K562 (cell line): ENCODE data around the gene MACROD2. TPM values are rescaled to one million over a fixed set of nuclear protein-coding genes. Genes with fewer than 3 reads are reported as not detected.

Experiments
- ATAC-seq: fragments of 200-7000 bp; cut with Tn5 transposase; 3 replicates; pipeline ENCODE4 v1.9.1; 2020; ENCODE audit warnings: moderate library complexity
- BruUV-seq: library from RNA; stranded (reverse); fragments of 400-500 nt; replicated peaks from 2 replicates; lab custom pipeline; 2021; lab: Mats Ljungman, UMichigan
- CTCF ChIA-PET: fragments of 300-600 bp; formaldehyde crosslinking; extraction: SDS; loops from one replicate; lab custom pipeline; 2021; ENCODE audit warnings: low intra/inter-chr PET ratio; lab: Yijun Ruan, JAX
- POLR2A ChIA-PET: fragments of 300-600, 350-650 bp; sonication (Branson Sonifier 250); formaldehyde crosslinking; extraction: SDS; loops from one replicate; lab custom pipeline; 2021; ENCODE audit warnings: antibody characterized with exemption, inconsistent platforms; lab: Yijun Ruan, JAX
- DNase-seq, 4 experiments: peaks; one replicate each; pipeline versions ENCODE4 v3.0.0 to v3.0.0-alpha.2; 2011 to 2018; ENCODE audit warnings: low spot score in 3 of 4, mixed read lengths in 3 of 4; ENCODE audit errors: extremely low read depth in 1 of 4
- FAIRE-seq: peaks from 2 replicates; lab custom pipeline; 2011; peaks lifted over from hg19 to GRCh38; lab: Jason Lieb, UNC
- H2AFZ ChIP-seq: 2 replicates; pipeline ENCODE4 v1.6.0; 2011; ENCODE audit warnings: low read depth, low read length, control low read depth, inconsistent platforms
- H3K27ac ChIP-seq: fragments of 200-600 bp; 3 replicates; pipeline ENCODE4 v1.8.0; 2011; ENCODE audit warnings: low read depth, mild to moderate bottlenecking, control low read depth, inconsistent platforms, low read length, moderate library complexity, mixed read lengths; ENCODE audit errors: extremely low read depth
- H3K27me3 ChIP-seq, 2 experiments: fragments of 300-600 bp in 1 of 2; 2 replicates in 1 of 2; 3 replicates in 1 of 2; pipeline versions ENCODE4 v1.6.0 to v1.8.0; 2011; ENCODE audit warnings: inconsistent platforms in 2 of 2, low read length in 2 of 2, mild to moderate bottlenecking in 1 of 2, mixed read lengths in 1 of 2, moderate library complexity in 1 of 2; ENCODE audit not compliant: control insufficient read depth in 2 of 2, insufficient read depth in 2 of 2
- H3K36me3 ChIP-seq: fragments of 300-600 bp; 3 replicates; pipeline ENCODE4 v1.8.0; 2011; ENCODE audit warnings: mild to moderate bottlenecking, low read length, inconsistent platforms; ENCODE audit not compliant: control insufficient read depth, insufficient read depth
- H3K4me1 ChIP-seq, 2 experiments: fragments of 200-600 bp in 1 of 2; replicated peaks in 1 of 2; 2 replicates in 1 of 2; 3 replicates in 1 of 2; pipeline versions ENCODE4 v1.5.1 to v1.8.0; 2011; ENCODE audit warnings: inconsistent platforms in 2 of 2, low read length in 2 of 2, mild to moderate bottlenecking in 1 of 2, mixed read lengths in 1 of 2, moderate library complexity in 1 of 2; ENCODE audit not compliant: control insufficient read depth in 2 of 2, insufficient read depth in 2 of 2
- H3K4me2 ChIP-seq: 2 replicates; pipeline ENCODE4 v1.6.1; 2011; ENCODE audit warnings: low read length, control low read depth, inconsistent platforms, mixed read lengths; ENCODE audit not compliant: insufficient read depth
- H3K4me3 ChIP-seq: fragments of 200-600 bp; sonication (generic), shearing (Covaris generic); 2 replicates; pipeline ENCODE4 v1.5.1; 2016; ENCODE audit warnings: control low read depth, inconsistent platforms
- H3K79me2 ChIP-seq: fragments of 200-600 bp; 3 replicates; pipeline ENCODE4 v1.8.0; 2011; ENCODE audit warnings: low read length, inconsistent platforms; ENCODE audit not compliant: control insufficient read depth, insufficient read depth
- H3K9ac ChIP-seq, 2 experiments: 2 replicates each; pipeline versions ENCODE4 v1.6.0 to v1.6.1; 2011; ENCODE audit warnings: low read depth in 2 of 2, low read length in 2 of 2, control low read depth in 1 of 2, inconsistent platforms in 1 of 2, mild to moderate bottlenecking in 1 of 2, mixed read lengths in 1 of 2; ENCODE audit not compliant: insufficient read depth in 1 of 2
- H3K9me1 ChIP-seq: one replicate; pipeline ENCODE4 v1.6.0; 2011; ENCODE audit warnings: inconsistent platforms, mild to moderate bottlenecking, low read length, moderate library complexity; ENCODE audit not compliant: control insufficient read depth, insufficient read depth
- H3K9me3 ChIP-seq: replicated peaks from 2 replicates; pipeline ENCODE4 v1.5.1; 2011; ENCODE audit warnings: low read depth, low read length, inconsistent platforms; ENCODE audit not compliant: control insufficient read depth, insufficient read depth
- H4K20me1 ChIP-seq: replicated peaks from 2 replicates; pipeline ENCODE4 v1.6.1; 2011; ENCODE audit warnings: low read length, inconsistent platforms, mixed read lengths; ENCODE audit not compliant: control insufficient read depth, insufficient read depth
- ESRRA ChIP-seq: fragments of 450-650 bp; IDR thresholded peaks from 2 replicates; pipeline ENCODE4 v1.6.1; 2014; ENCODE audit warnings: low read depth, mild to moderate bottlenecking, moderate library complexity, borderline replicate concordance
- FOXM1 ChIP-seq, 2 experiments: fragments of 450-650 bp in 1 of 2; sonication (generic) in 1 of 2; formaldehyde crosslinking in 1 of 2; IDR thresholded peaks; 2 replicates each; pipeline versions ENCODE4 v1.6.1 to v1.9.0; 2017 to 2022; ENCODE audit warnings: low read depth in 2 of 2, mild to moderate bottlenecking in 2 of 2, missing genetic modification reagents in 1 of 2, moderate library complexity in 1 of 2
- GABPB1 ChIP-seq: sonication (generic); formaldehyde crosslinking; IDR thresholded peaks from 2 replicates; pipeline ENCODE4 v1.8.0; 2022; ENCODE audit warnings: mild to moderate bottlenecking, missing genetic modification reagents
- HDAC1 ChIP-seq, 2 experiments: fragments of 450-650 bp; IDR thresholded peaks; 2 replicates each; pipeline ENCODE4 v1.6.1; 2016 to 2017; ENCODE audit warnings: inconsistent platforms in 1 of 2, mild to moderate bottlenecking in 1 of 2, moderate library complexity in 1 of 2
- MCM5 ChIP-seq: fragments of 450-650 bp; IDR thresholded peaks from 2 replicates; pipeline ENCODE4 v1.6.1; 2016; ENCODE audit warnings: low read depth
- PHF8 ChIP-seq: fragments of 200-600 bp; sonication (generic); IDR thresholded peaks from 2 replicates; pipeline ENCODE4 v1.6.1; 2012; ENCODE audit warnings: mixed run types, mild to moderate bottlenecking, inconsistent platforms, low read length, moderate library complexity, borderline replicate concordance
- PHTF2 ChIP-seq: fragments of 250-450 bp; sonication (Bioruptor Pico); IDR thresholded peaks from 2 replicates; pipeline ENCODE4 v1.5.0; 2021; ENCODE audit warnings: mild to moderate bottlenecking
- POLR2A ChIP-seq: fragments of 450-650 bp; conservative IDR thresholded peaks from 2 replicates; pipeline ENCODE4 v1.6.1; 2016
- PRPF4 ChIP-seq: fragments of 200-400 bp; formaldehyde crosslinking; IDR thresholded peaks from one replicate; pipeline ENCODE4 v1.6.1; 2017; ENCODE audit warnings: low read length, low read depth, mild to moderate bottlenecking; ENCODE audit not compliant: insufficient read depth, poor library complexity, severe bottlenecking
- RBM15 ChIP-seq: fragments of 200-400 bp; formaldehyde crosslinking; IDR thresholded peaks from 2 replicates; pipeline ENCODE4 v1.6.1; 2018; ENCODE audit warnings: mild to moderate bottlenecking, low read length, moderate library complexity; ENCODE audit not compliant: insufficient read depth
- SAP30 ChIP-seq: fragments of 200-600 bp; sonication (generic); IDR thresholded peaks from 2 replicates; pipeline ENCODE4 v1.6.1; 2012; ENCODE audit warnings: borderline replicate concordance, low read depth, mild to moderate bottlenecking, moderate library complexity, low read length, control low read depth, inconsistent platforms; ENCODE audit not compliant: insufficient read depth, poor library complexity, severe bottlenecking
- SOX6 ChIP-seq: fragments of 450-650 bp; IDR thresholded peaks from 2 replicates; pipeline ENCODE4 v1.6.1; 2014; ENCODE audit warnings: mild to moderate bottlenecking
- XRCC3 ChIP-seq: fragments of 450-650 bp; IDR thresholded peaks from 2 replicates; pipeline ENCODE4 v1.6.1; 2017; ENCODE audit warnings: mild to moderate bottlenecking, moderate library complexity
- ZBTB2 ChIP-seq: fragments of 450-650 bp; IDR thresholded peaks from 2 replicates; pipeline ENCODE4 v1.6.1; 2016; ENCODE audit warnings: antibody characterized with exemption
- ZBTB9 ChIP-seq: fragments of 450-650 bp; formaldehyde crosslinking; IDR thresholded peaks from 2 replicates; pipeline ENCODE4 v1.4.0; 2020; ENCODE audit warnings: mild to moderate bottlenecking, moderate library complexity
- ZNF239 ChIP-seq: fragments of 250-450 bp; sonication (Bioruptor Pico); IDR thresholded peaks from 2 replicates; pipeline ENCODE4 v1.4.0; 2020; ENCODE audit warnings: mild to moderate bottlenecking
- ZNF280A ChIP-seq: fragments of 450-650 bp; IDR thresholded peaks from 2 replicates; pipeline ENCODE4 v1.6.1; 2018; ENCODE audit warnings: mild to moderate bottlenecking, low read depth; ENCODE audit not compliant: partially characterized antibody
- ZSCAN32 ChIP-seq: fragments of 450-650 bp; formaldehyde crosslinking; IDR thresholded peaks from 2 replicates; pipeline ENCODE4 v1.4.0; 2020; ENCODE audit warnings: mild to moderate bottlenecking, moderate library complexity
- WGBS: fragments of 100-300 bp; shearing (Covaris generic); methylation state at CpG from one replicate; pipeline ENCODE4 v1.1.6; 2016; ENCODE audit warnings: low coverage, mixed read lengths; ENCODE audit not compliant: insufficient coverage; ENCODE audit errors: missing lambda C conversion rate; 5-methylcytosine and 5-hydroxymethylcytosine counted together
- in situ Hi-C: fragments of 300-500 bp; cut with MboI; formaldehyde crosslinking; loops from 4 replicates; pipeline ENCODE4 v1.15.0; 2018; ENCODE audit warnings: inconsistent platforms, mixed read lengths
- intact Hi-C: fragments of 100-400 bp; cut with micrococcal nuclease; formaldehyde crosslinking; loops from 2 replicates; pipeline ENCODE4 v1.14.2; 2022
- polyA plus RNA-seq, 8 experiments: library from polyadenylated mRNA; depleted of rRNA in 4 of 8; stranded (reverse) in 5 of 8; unstranded in 3 of 8; fragments of >200 nt; fragmentation: Nextera tagmentation in 2 of 8; fragmentation: Illumina TruSeq in 1 of 8; extraction: Ambion mirVana in 2 of 8; extraction: Trizol in 1 of 8; gene quantifications; 2 replicates each; pipeline versions ENCODE4 v1.2.1 to v1.2.3, GENCODE V29; 2011 to 2014; ENCODE audit warnings: inconsistent platforms in 1 of 8, missing spikeins in 1 of 8
- total RNA-seq, 7 experiments: library from RNA; depleted of rRNA in 6 of 7; stranded (reverse); fragments of >200 nt in 6 of 7; fragmentation: Illumina TruSeq in 2 of 7; extraction: Trizol in 2 of 7; gene quantifications; 2 replicates each; pipeline versions ENCODE4 v1.2.1 to v1.2.3, GENCODE V29; 2011 to 2021; ENCODE audit warnings: low replicate concordance in 1 of 7

MACROD2 gene
- total and polyA plus RNA-seq, 9 of the 15 experiments (the other 6 are each of a cell fraction or from before 2014, with no cell fraction given): not detected

- TF ChIP-seq XRCC3 (no peak), SOX6 (no peak), ZBTB2 (no peak), PRPF4 (no peak), ESRRA (no peak), ZNF239 (CRISPR knock-in tag) (no peak), ZNF280A (no peak)
These were observed 1650.5 kb downstream of the MACROD2 start (continued) for GRCh38 chr20:15645816-15646215.

GRCh38 chr20:15653396-15654207 lies 1658.3 kb downstream of the MACROD2 start:
- intact Hi-C loops (no loop called here), in situ Hi-C loops (no loop called here)
- CTCF ChIA-PET: no interaction called here
- Histone ChIP-seq H3K36me3 (no peaks in the 10 kb centered on the region), H3K27ac (no peak overlapping the region), H3K9me3 (no peaks in the 10 kb centered on the region), H3K4me2 (no peak overlapping the region), H3K27me3 (no peaks in the 10 kb centered on the region), H3K4me1 (no peaks in the 10 kb centered on the region), H3K79me2 (no peaks in the 10 kb centered on the region), H4K20me1 (no peaks in the 10 kb centered on the region), H3K9me1 (no peaks in the 10 kb centered on the region), H2AFZ (no peak overlapping the region), H3K9ac (no peak overlapping the region), H3K4me3 (no peak overlapping the region)
- ATAC-seq (no peak), FAIRE-seq (no peak), DNase-seq (no peak)
- POLR2A ChIA-PET: no interaction called here
- BruUV-seq: no TSS peak
- WGBS: 7% methylated on average over 6 of the region's 8 CpGs
- no peak for TF ChIP-seq FOXM1 (IDR thresholded peaks at IDR 0.05; ENCODE audit: low read depth)
- TF ChIP-seq FOXM1 (CRISPR knock-in tag; IDR thresholded peaks at IDR 0.05; ENCODE audit: low read depth): no peak
- TF ChIP-seq SAP30: no peak
- no peak for TF ChIP-seq POLR2A
- no peak for TF ChIP-seq PHF8
- no peak for TF ChIP-seq MCM5
- no peak for TF ChIP-seq RBM15
- no peak for TF ChIP-seq ZBTB9 (CRISPR knock-in tag)
- no peak for TF ChIP-seq GABPB1
- no peak for TF ChIP-seq ZSCAN32 (CRISPR knock-in tag)
- TF ChIP-seq HDAC1 (IDR thresholded peaks at IDR 0.05): no peak
- TF ChIP-seq PHTF2 (CRISPR knock-in tag): no peak
